IMR-90 (cell line): Measurements from ENCODE around the gene ZNF366. TPM values are rescaled to one million over a fixed set of nuclear protein-coding genes. Genes with fewer than 3 reads are reported as not detected.

ENCODE experiments used
- ATAC-seq: fragments of 200-7000 bp; cut with Tn5 transposase; 2 replicates; pipeline ENCODE4 v1.9.1; 2020; ENCODE audit warnings: low read depth, mild to moderate bottlenecking, moderate library complexity
- BruUV-seq: library from RNA; stranded (reverse); fragments of 400-500 nt; replicated peaks from 2 replicates; lab custom pipeline; 2021; lab: Mats Ljungman, UMichigan
- CTCF ChIA-PET: fragments of 300-600 bp; formaldehyde crosslinking; extraction: SDS; loops from one replicate; lab custom pipeline; 2021; ENCODE audit warnings: antibody characterized with exemption; lab: Yijun Ruan, JAX
- POLR2A ChIA-PET: fragments of 300-600 bp; sonication (Branson Sonifier 250); formaldehyde crosslinking; loops from one replicate; lab custom pipeline; 2022; ENCODE audit warnings: antibody characterized with exemption; ENCODE audit not compliant: unreplicated experiment; lab: Charles Lee
- DNase-seq: peaks from one replicate; pipeline ENCODE4 v3.0.0; 2013
- H2AFZ ChIP-seq: replicated peaks from 2 replicates; pipeline ENCODE3; 2013; ENCODE audit warnings: low read length, mild to moderate bottlenecking; ENCODE audit not compliant: poor library complexity
- H2AK5ac ChIP-seq: 2 replicates; pipeline ENCODE4 v1.6.1; 2013; ENCODE audit warnings: low read depth, low read length, inconsistent platforms
- H2AK9ac ChIP-seq: replicated peaks from 2 replicates; pipeline ENCODE3; 2013; ENCODE audit warnings: mild to moderate bottlenecking, low read depth, low read length, moderate library complexity; ENCODE audit not compliant: poor library complexity
- H2BK120ac ChIP-seq: 2 replicates; pipeline ENCODE4 v1.6.1; 2013; ENCODE audit warnings: low read depth, low read length, inconsistent platforms
- H2BK15ac ChIP-seq: 3 replicates; pipeline ENCODE4 v1.6.1; 2013; ENCODE audit warnings: low read depth, low read length, inconsistent platforms
- H2BK20ac ChIP-seq: 2 replicates; pipeline ENCODE4 v1.6.1; 2013; ENCODE audit warnings: low read depth, mild to moderate bottlenecking, inconsistent platforms, low read length, moderate library complexity
- H2BK5ac ChIP-seq: 2 replicates; pipeline ENCODE4 v1.6.1; 2013; ENCODE audit warnings: mild to moderate bottlenecking, low read depth, low read length, inconsistent platforms; ENCODE audit not compliant: poor library complexity, severe bottlenecking
- H3K14ac ChIP-seq: replicated peaks from 2 replicates; pipeline ENCODE4 v1.6.1; 2013; ENCODE audit warnings: low read depth, low read length, inconsistent platforms
- H3K18ac ChIP-seq: 2 replicates; pipeline ENCODE4 v1.6.1; 2013; ENCODE audit warnings: low read depth, low read length, control low read depth
- H3K23ac ChIP-seq: 2 replicates; pipeline ENCODE4 v1.6.1; 2013; ENCODE audit warnings: low read depth, low read length, inconsistent platforms
- H3K27ac ChIP-seq: 2 replicates; pipeline ENCODE4 v1.5.1; 2013; ENCODE audit warnings: mild to moderate bottlenecking, control low read depth, low read length; ENCODE audit not compliant: insufficient read depth
- H3K27me3 ChIP-seq: 2 replicates; pipeline ENCODE4 v1.6.1; 2013; ENCODE audit warnings: low read length; ENCODE audit not compliant: control insufficient read depth, insufficient read depth
- H3K36me3 ChIP-seq: 2 replicates; pipeline ENCODE4 v1.6.1; 2013; ENCODE audit warnings: low read length, mixed read lengths; ENCODE audit not compliant: control insufficient read depth, insufficient read depth
- H3K4ac ChIP-seq: 2 replicates; pipeline ENCODE4 v1.6.1; 2013; ENCODE audit warnings: low read depth, low read length, inconsistent platforms
- H3K4me1 ChIP-seq: 2 replicates; pipeline ENCODE4 v1.6.1; 2013; ENCODE audit warnings: low read length, mixed read lengths; ENCODE audit not compliant: control insufficient read depth, insufficient read depth
- H3K4me2 ChIP-seq: 2 replicates; pipeline ENCODE4 v1.6.1; 2013; ENCODE audit warnings: low read depth, mild to moderate bottlenecking, control low read depth, low read length, moderate library complexity
- H3K4me3 ChIP-seq: 2 replicates; pipeline ENCODE4 v1.5.1; 2013; ENCODE audit warnings: low read depth, mild to moderate bottlenecking, control low read depth, low read length, moderate library complexity; ENCODE audit not compliant: insufficient read depth
- H3K56ac ChIP-seq: 2 replicates; pipeline ENCODE4 v1.6.1; 2013; ENCODE audit warnings: low read length, inconsistent platforms; ENCODE audit not compliant: insufficient read depth; ENCODE audit errors: extremely low read depth
- H3K79me1 ChIP-seq, 2 experiments: 2 replicates each; pipeline ENCODE4 v1.6.1; 2013; ENCODE audit warnings: low read length in 2 of 2, inconsistent platforms in 1 of 2, low read depth in 1 of 2
- H3K9ac ChIP-seq: 2 replicates; pipeline ENCODE4 v1.6.1; 2013; ENCODE audit warnings: low read depth, low read length, control low read depth
- H3K9me1 ChIP-seq: 2 replicates; pipeline ENCODE4 v1.6.1; 2013; ENCODE audit warnings: low read length, inconsistent platforms; ENCODE audit not compliant: insufficient read depth
- H3K9me3 ChIP-seq: 2 replicates; pipeline ENCODE4 v1.6.1; 2013; ENCODE audit warnings: low read length; ENCODE audit not compliant: control insufficient read depth, insufficient read depth
- H4K20me1 ChIP-seq: 2 replicates; pipeline ENCODE4 v1.6.1; 2013; ENCODE audit warnings: low read length, inconsistent platforms; ENCODE audit not compliant: insufficient read depth
- H4K5ac ChIP-seq: 2 replicates; pipeline ENCODE4 v1.6.1; 2013; ENCODE audit warnings: mild to moderate bottlenecking, low read depth, low read length, control low read depth
- H4K8ac ChIP-seq, 2 experiments: 2 replicates each; pipeline ENCODE4 v1.6.1; 2013; ENCODE audit warnings: low read depth in 2 of 2, low read length in 2 of 2, control low read depth in 1 of 2, inconsistent platforms in 1 of 2
- H4K91ac ChIP-seq: 2 replicates; pipeline ENCODE4 v1.6.1; 2013; ENCODE audit warnings: low read depth, low read length, inconsistent platforms; ENCODE audit not compliant: insufficient read depth
- CHD1 ChIP-seq: IDR thresholded peaks from 2 replicates; pipeline ENCODE4 v1.6.1; 2012; ENCODE audit warnings: low read depth, low read length, improper control_type of control experiment
- FOS ChIP-seq: fragments of 150-350 bp; IDR thresholded peaks from 2 replicates; pipeline ENCODE4 v1.6.1; 2016; ENCODE audit warnings: low read depth, low read length
- MAFK ChIP-seq: IDR thresholded peaks from 2 replicates; pipeline ENCODE4 v1.6.1; 2012; ENCODE audit warnings: low read depth, low read length, improper control_type of control experiment
- MXI1 ChIP-seq: IDR thresholded peaks from 2 replicates; pipeline ENCODE4 v1.6.1; 2012; ENCODE audit warnings: low read depth, mild to moderate bottlenecking, low read length, moderate library complexity, borderline replicate concordance
- POLR2A ChIP-seq: IDR thresholded peaks from 2 replicates; pipeline ENCODE4 v1.6.1; 2012; ENCODE audit warnings: mild to moderate bottlenecking, low read depth, low read length
- RAD21 ChIP-seq: IDR thresholded peaks from 2 replicates; pipeline ENCODE4 v1.6.1; 2012; ENCODE audit warnings: low read length, improper control_type of control experiment
- RCOR1 ChIP-seq: IDR thresholded peaks from 2 replicates; pipeline ENCODE4 v1.6.1; 2012; ENCODE audit warnings: mild to moderate bottlenecking, low read length, improper control_type of control experiment; ENCODE audit not compliant: insufficient replicate concordance
- WGBS, 2 experiments: methylation state at CpG; one replicate each; pipeline versions ENCODE4 v1.1.5 to v1.1.7; 2013; ENCODE audit warnings: missing lambda C conversion rate in 2 of 2; ENCODE audit not compliant: insufficient read length in 1 of 2; ENCODE audit errors: extremely low coverage in 2 of 2; 5-methylcytosine and 5-hydroxymethylcytosine counted together
- dilution Hi-C: fragments of 300-500 bp; cut with HindIII; formaldehyde crosslinking; loops from one replicate; pipeline ENCODE4 v1.14.3; 2018; ENCODE audit warnings: low sequenced_read_pairs; ENCODE audit not compliant: unreplicated experiment
- in situ Hi-C: fragments of 300-500 bp; cut with MboI; formaldehyde crosslinking; loops from 3 replicates; pipeline ENCODE4 v1.14.3; 2019; ENCODE audit warnings: low sequenced_read_pairs, inconsistent platforms, mixed read lengths
- intact Hi-C: fragments of 100-400 bp; cut with micrococcal nuclease; formaldehyde crosslinking; loops from 2 replicates; pipeline ENCODE4 v1.10.0; 2022
- polyA plus RNA-seq, 3 experiments: library from polyadenylated mRNA; depleted of rRNA; stranded (reverse); fragments of >200 nt; gene quantifications; 2 replicates each; pipeline ENCODE4 v1.2.3, GENCODE V29; 2012; ENCODE audit warnings: low replicate concordance in 1 of 3
- total RNA-seq: library from RNA; depleted of rRNA; stranded (reverse); fragments of >200 nt; gene quantifications from 2 replicates; pipeline ENCODE4 v1.2.3, GENCODE V29; 2012

Gene ZNF366
- total and polyA plus RNA-seq, 2 of the 4 experiments (the other 2 are of a cell fraction), result not detected

DNA sequence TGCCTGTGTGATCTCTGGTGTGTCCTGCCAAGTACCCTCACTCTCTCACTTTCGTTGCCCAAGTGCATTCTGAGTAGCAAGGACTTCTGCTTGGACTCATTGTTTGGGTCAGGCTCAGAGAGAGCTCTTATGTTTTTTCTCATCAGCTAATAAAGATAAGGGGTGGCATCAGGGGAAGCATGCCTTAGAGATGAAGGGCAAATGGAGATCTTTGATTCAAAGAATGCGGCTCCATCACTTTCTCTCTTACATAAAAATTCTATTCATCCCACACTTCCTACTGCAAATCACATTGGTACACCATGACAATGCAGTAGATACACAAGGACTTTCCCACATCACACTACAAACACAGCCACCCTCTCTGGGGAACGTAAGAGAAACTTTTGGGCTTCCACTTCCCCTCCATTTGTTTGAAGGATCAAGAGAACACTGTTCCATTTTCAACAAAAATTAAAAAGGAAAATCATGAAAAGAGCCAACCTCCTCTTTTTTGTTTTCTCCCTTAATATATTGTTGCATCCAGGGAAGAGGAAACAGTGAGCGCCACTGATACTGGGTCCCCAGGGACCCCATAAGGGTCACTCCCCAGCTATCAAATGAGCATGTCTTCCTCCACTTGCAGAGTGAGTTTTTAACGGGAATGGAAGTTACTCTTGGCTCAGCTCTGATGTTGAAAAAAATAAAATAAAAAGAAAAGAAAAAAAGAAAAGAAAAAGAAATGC, 73.0 kb downstream of the ZNF366 start:
- Histone ChIP-seq H3K27ac (no peak overlapping the region), H4K91ac (no peak overlapping the region), H2BK5ac (no peak overlapping the region), H3K36me3 (no peaks in the 10 kb centered on the region), H3K14ac (no peak overlapping the region), H2AK5ac (no peak overlapping the region), H4K5ac (no peak overlapping the region; the same call in 1 of the 2 replicates), H3K27me3 (no peaks in the 10 kb centered on the region), H3K4me2 (no peak overlapping the region), H2BK15ac (no peak overlapping the region), H3K4me1 (peaks cover 5% of the 10 kb centered on the region), H2AK9ac (no peak overlapping the region), H2BK120ac (no peak overlapping the region), H3K9me1 (no peaks in the 10 kb centered on the region; the same call in 1 of the 2 replicates), H3K9ac (no peak overlapping the region), H3K4me3 (no peak overlapping the region), H3K23ac (no peak overlapping the region), H3K4ac (no peak overlapping the region), H4K20me1 (no peaks in the 10 kb centered on the region), H3K18ac (no peak overlapping the region), H3K56ac (no peak overlapping the region), H2BK20ac (no peak overlapping the region), H3K9me3 (peaks cover 5% of the 10 kb centered on the region), H2AFZ (no peak overlapping the region), H4K8ac (no peak overlapping the region), H3K79me1 (no peaks in the 10 kb centered on the region)
- dilution Hi-C loops, result no loop called here
- CTCF ChIA-PET, result no interaction called here
- ATAC-seq, result no peak
- intact Hi-C loops, result no loop called here
- POLR2A ChIA-PET, result no interaction called here
- DNase-seq, result no peak
- no CpG with 5 or more reads among the region's 5 CpGs for WGBS, 2 experiments
- in situ Hi-C loops, result no loop called here
- no TSS peak for BruUV-seq
- TF ChIP-seq CHD1 (no peak), POLR2A (no peak), FOS (no peak), MAFK (no peak), RCOR1 (no peak), MXI1 (no peak), RAD21 (no peak)
